Kidney glomerular epithelial cell (primary cell): ENCODE data around the gene ALOX5AP.
A peak's percentile ranks its signal among the peaks of the same experiment; 100 is the strongest.
"Not testable (repeated sequence)": the region's sequence is repeated elsewhere in the genome, so short reads cannot be mapped to it uniquely, and the experiment has no call there.

Experiments used
- DNase-seq: peaks from one replicate; lab custom pipeline; 2025; lab: John Stamatoyannopoulos, UW

ALOX5AP gene

GRCh38 chr13:30737511-30738337, 2.4 kb downstream of the ALOX5AP start:
- no peak for DNase-seq

- no peak for DNase-seq
Measured at GRCh38 chr13:30738526-30739236, 3.3 kb downstream of the ALOX5AP start.

GRCh38 chr13:30739237-30739528, 3.8 kb downstream of the ALOX5AP start:
- no peak for DNase-seq

- peak; percentile 62 for DNase-seq
Measured at GRCh38 chr13:30739761-30740642, 4.7 kb downstream of the ALOX5AP start.

GRCh38 chr13:30742901-30743300, 7.6 kb downstream of the ALOX5AP start:
- no peak for DNase-seq

GRCh38 chr13:30743319-30744055, 8.1 kb downstream of the ALOX5AP start:
- peak; percentile 99 for DNase-seq

GRCh38 chr13:30744056-30744680, 8.8 kb downstream of the ALOX5AP start:
- DNase-seq, result no peak

GRCh38 chr13:30744681-30745077, 9.3 kb downstream of the ALOX5AP start:
- DNase-seq, result no peak

- DNase-seq, result no peak
Measured at GRCh38 chr13:30745906-30746686, 10.8 kb downstream of the ALOX5AP start.

- DNase-seq, result no peak
Measured at GRCh38 chr13:30746791-30747190, 11.4 kb downstream of the ALOX5AP start.

GRCh38 chr13:30747845-30748244, 12.5 kb downstream of the ALOX5AP start:
- not testable (repeated sequence) for DNase-seq

GRCh38 chr13:30748717-30749116, 13.4 kb downstream of the ALOX5AP start:
- DNase-seq, result no peak

- no peak for DNase-seq
Measured at GRCh38 chr13:30750036-30750435, 14.7 kb downstream of the ALOX5AP start.

GRCh38 chr13:30751183-30751933, 16.0 kb downstream of the ALOX5AP start:
- DNase-seq, result no peak

GRCh38 chr13:30752201-30752797, 17.0 kb downstream of the ALOX5AP start:
- no peak for DNase-seq

GRCh38 chr13:30753030-30753616, 17.8 kb downstream of the ALOX5AP start:
- DNase-seq, result no peak

- DNase-seq, result no peak
Measured at GRCh38 chr13:30755678-30756077, 20.3 kb downstream of the ALOX5AP start.

- DNase-seq, result no peak
Measured at GRCh38 chr13:30757026-30757742, 21.8 kb downstream of the ALOX5AP start.
